HEK293T (cell line): ENCODE data around the gene ARHGEF38.

Experiments used
- CTCF ChIA-PET: fragments of 350-600 bp; formaldehyde crosslinking; extraction: SDS; loops from one replicate; lab custom pipeline; 2021; ENCODE audit warnings: antibody characterized with exemption, inconsistent platforms; lab: Yijun Ruan, JAX
- POLR2A ChIA-PET: fragments of 350-600 bp; formaldehyde crosslinking; extraction: SDS; loops from one replicate; lab custom pipeline; 2020; ENCODE audit warnings: antibody characterized with exemption, inconsistent platforms; lab: Yijun Ruan, JAX
- DNase-seq: peaks from one replicate; pipeline ENCODE4 v3.0.0; 2012; ENCODE audit warnings: mixed read lengths; ENCODE audit errors: extremely low spot score
- ARNT ChIP-seq: fragments of 450-650 bp; IDR thresholded peaks from 2 replicates; pipeline ENCODE4 v1.6.1; 2017; ENCODE audit warnings: mild to moderate bottlenecking
- BHLHE40 ChIP-seq: fragments of 450-650 bp; IDR thresholded peaks from 2 replicates; pipeline ENCODE4 v1.6.1; 2016; ENCODE audit warnings: mild to moderate bottlenecking, moderate library complexity, borderline replicate concordance
- CTBP1 ChIP-seq: fragments of 450-650 bp; IDR thresholded peaks from 2 replicates; pipeline ENCODE4 v1.6.1; 2016; ENCODE audit warnings: borderline replicate concordance
- ELF4 ChIP-seq: fragments of 450-650 bp; IDR thresholded peaks from 2 replicates; pipeline ENCODE4 v1.6.1; 2017; ENCODE audit warnings: antibody characterized with exemption
- FOXA1 ChIP-seq: fragments of 450-650 bp; IDR thresholded peaks from 2 replicates; pipeline ENCODE4 v1.6.1; 2016; ENCODE audit warnings: mild to moderate bottlenecking
- FOXK2 ChIP-seq: fragments of 450-650 bp; IDR thresholded peaks from 2 replicates; pipeline ENCODE4 v1.6.1; 2016; ENCODE audit warnings: mild to moderate bottlenecking
- FOXM1 ChIP-seq: fragments of 450-650 bp; IDR thresholded peaks from 2 replicates; pipeline ENCODE4 v1.6.1; 2017; ENCODE audit warnings: mild to moderate bottlenecking, borderline replicate concordance
- HDGF ChIP-seq: fragments of 450-650 bp; IDR thresholded peaks from 2 replicates; pipeline ENCODE4 v1.6.1; 2017; ENCODE audit warnings: antibody characterized with exemption, borderline replicate concordance
- L3MBTL2 ChIP-seq: fragments of 450-650 bp; conservative IDR thresholded peaks from 2 replicates; pipeline ENCODE4 v1.6.1; 2016; ENCODE audit warnings: mild to moderate bottlenecking
- LEF1 ChIP-seq: fragments of 450-650 bp; IDR thresholded peaks from 2 replicates; pipeline ENCODE4 v1.6.1; 2017; ENCODE audit warnings: mild to moderate bottlenecking, borderline replicate concordance
- NFRKB ChIP-seq: fragments of 450-650 bp; IDR thresholded peaks from 2 replicates; pipeline ENCODE4 v1.6.1; 2016; ENCODE audit warnings: mild to moderate bottlenecking, moderate library complexity
- SP1 ChIP-seq: fragments of 450-650 bp; IDR thresholded peaks from 2 replicates; pipeline ENCODE4 v1.6.1; 2017
- SUZ12 ChIP-seq: fragments of 450-650 bp; IDR thresholded peaks from 2 replicates; pipeline ENCODE4 v1.6.1; 2016; ENCODE audit warnings: mild to moderate bottlenecking
- TARDBP ChIP-seq: fragments of 450-650 bp; IDR thresholded peaks from 2 replicates; pipeline ENCODE4 v1.6.1; 2016
- ZNF384 ChIP-seq: fragments of 450-650 bp; IDR thresholded peaks from 2 replicates; pipeline ENCODE4 v1.6.1; 2016
- TF ChIP-seq, protein P1 (sequence below): fragments of 450-650 bp; IDR thresholded peaks from 2 replicates; pipeline ENCODE4 v1.6.1; 2016

ARHGEF38 gene

DNA sequence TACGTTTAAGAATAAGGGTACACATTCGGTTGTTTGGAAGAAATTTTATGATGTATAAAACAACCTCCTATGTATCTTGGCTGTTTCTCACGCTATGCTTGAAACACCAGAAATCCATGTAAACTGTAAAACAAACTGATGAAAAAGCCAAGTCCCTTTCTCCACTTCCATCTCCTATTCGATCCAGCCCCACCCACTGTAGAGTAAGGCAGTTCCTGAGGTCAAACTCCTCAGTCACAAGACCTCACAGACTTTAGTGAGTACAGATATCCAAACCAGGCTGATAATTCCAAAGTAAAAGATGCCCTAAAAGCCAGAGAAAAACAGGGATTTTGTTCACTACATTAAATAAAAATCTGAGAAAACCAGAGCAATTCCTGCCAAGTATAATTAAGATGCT is 45.6 kb downstream of the ARHGEF38 start:
- ChIA-PET POLR2A (no interaction called here), CTCF (no interaction called here)
- TF ChIP-seq SP1 (no peak), HDGF (no peak), NFRKB (no peak), LEF1 (no peak), ARNT (no peak), BHLHE40 (no peak), FOXK2 (no peak), L3MBTL2 (no peak), SUZ12 (no peak), ELF4 (no peak), CTBP1 (no peak), FOXM1 (no peak), FOXA1 (no peak), ZNF384 (no peak), TARDBP (no peak)
- TF ChIP-seq, protein P1, sequence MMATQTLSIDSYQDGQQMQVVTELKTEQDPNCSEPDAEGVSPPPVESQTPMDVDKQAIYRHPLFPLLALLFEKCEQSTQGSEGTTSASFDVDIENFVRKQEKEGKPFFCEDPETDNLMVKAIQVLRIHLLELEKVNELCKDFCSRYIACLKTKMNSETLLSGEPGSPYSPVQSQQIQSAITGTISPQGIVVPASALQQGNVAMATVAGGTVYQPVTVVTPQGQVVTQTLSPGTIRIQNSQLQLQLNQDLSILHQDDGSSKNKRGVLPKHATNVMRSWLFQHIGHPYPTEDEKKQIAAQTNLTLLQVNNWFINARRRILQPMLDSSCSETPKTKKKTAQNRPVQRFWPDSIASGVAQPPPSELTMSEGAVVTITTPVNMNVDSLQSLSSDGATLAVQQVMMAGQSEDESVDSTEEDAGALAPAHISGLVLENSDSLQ, result no peak
- no peak for DNase-seq

DNA sequence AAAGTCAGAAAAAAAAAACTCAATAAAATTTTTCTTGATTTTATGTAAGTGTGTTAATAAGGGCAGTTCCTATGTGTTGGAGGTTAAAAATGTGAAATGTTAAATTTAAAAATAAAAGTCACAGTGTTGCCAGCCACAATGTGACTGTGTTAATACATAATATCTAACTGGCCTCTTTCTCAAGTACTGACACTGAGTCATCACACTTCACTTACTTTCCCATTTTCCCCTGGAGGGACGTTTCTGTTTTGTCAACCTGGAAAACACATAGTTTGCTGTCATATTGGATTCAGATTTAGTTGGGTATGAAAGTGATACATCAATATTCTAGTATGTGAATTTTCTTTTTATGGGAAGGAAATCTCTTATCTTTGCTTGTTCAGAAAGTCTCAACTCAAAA is 46.4 kb downstream of the ARHGEF38 start:
- CTCF ChIA-PET, result interaction anchor here (1.6 kb wide), 1 partner anchor 68 kb away, joined by 3 read pairs; no protein-coding TSS in a partner anchor
- TF ChIP-seq ZNF384, result no peak
- no peak for TF ChIP-seq FOXM1
- no peak for TF ChIP-seq SUZ12
- no peak for TF ChIP-seq BHLHE40
- no peak for TF ChIP-seq NFRKB
- TF ChIP-seq TARDBP, result no peak
- TF ChIP-seq, protein P1, result no peak
- TF ChIP-seq HDGF, result no peak
- TF ChIP-seq ARNT, result no peak
- no peak for TF ChIP-seq LEF1
- no peak for TF ChIP-seq FOXK2
- TF ChIP-seq L3MBTL2, result no peak
- no peak for TF ChIP-seq CTBP1
- no peak for TF ChIP-seq FOXA1
- TF ChIP-seq SP1, result no peak
- no peak for TF ChIP-seq ELF4
- no peak for DNase-seq
- POLR2A ChIA-PET, result no interaction called here

DNA sequence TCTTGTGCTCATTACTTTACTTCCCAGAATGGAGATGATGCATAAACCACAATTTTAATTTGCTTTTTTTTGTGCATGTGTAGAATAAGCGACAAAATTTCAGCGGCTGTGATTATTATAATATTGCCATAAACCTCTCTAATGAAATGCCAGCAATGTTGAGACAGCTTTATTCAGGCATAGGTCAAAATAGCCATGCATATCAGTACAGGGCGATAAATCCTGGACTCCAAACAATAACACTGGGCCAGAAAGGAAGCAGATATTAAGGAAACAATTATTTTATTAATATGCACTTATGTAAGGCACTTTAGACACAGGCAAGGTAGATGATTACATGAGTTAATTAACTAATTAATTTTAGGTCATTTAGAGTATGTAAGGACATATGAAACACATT is 47.1 kb downstream of the ARHGEF38 start:
- DNase-seq, result no peak
- POLR2A ChIA-PET, result no interaction called here
- TF ChIP-seq FOXK2 (no peak), SUZ12 (no peak), HDGF (no peak), TARDBP (no peak), ARNT (no peak), SP1 (no peak), FOXA1 (no peak), L3MBTL2 (no peak)
- CTCF ChIA-PET, result interaction anchor here (1.6 kb wide), 1 partner anchor 67 kb away, joined by 3 read pairs; no protein-coding TSS in a partner anchor

DNA sequence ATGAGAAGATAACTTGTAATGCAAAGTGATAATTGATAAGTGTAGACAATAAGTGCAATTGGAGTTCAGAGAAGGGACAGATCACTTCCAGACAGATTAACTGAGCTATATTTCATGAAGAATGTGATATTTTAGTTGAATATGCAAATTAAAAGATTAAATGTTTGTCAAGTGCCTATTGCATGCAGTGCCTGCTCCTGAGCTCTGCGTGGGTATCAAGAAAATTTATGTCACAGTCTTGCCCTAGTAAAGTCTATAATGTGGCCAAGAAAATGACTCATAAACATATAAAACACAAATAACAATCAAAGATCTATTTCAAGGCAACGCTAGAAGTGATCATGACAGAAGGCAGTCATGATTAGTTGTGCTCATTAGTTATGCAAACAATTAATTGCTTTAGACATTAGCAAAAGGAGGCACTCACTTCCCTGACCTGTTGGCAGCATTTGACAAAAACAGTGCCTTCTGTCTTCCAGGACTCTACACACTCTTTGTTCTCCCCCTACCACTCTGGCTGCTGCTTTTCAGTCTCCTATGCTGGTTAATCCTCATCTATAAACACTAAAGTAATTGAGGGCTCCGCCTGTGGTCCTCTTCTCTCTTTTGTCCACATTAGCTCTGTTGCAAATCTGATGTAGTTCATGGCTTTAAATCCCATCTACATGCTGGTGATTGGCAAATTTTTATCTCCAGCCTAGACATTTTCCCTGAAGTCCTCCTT is 47.7 kb downstream of the ARHGEF38 start:
- no peak for DNase-seq
- POLR2A ChIA-PET, result no interaction called here
- TF ChIP-seq BHLHE40 (no peak), FOXM1 (no peak), ELF4 (no peak), SUZ12 (no peak), SP1 (no peak), FOXA1 (no peak), ZNF384 (no peak), NFRKB (no peak), HDGF (no peak), FOXK2 (no peak), ARNT (no peak), TARDBP (no peak), L3MBTL2 (no peak), LEF1 (no peak), CTBP1 (no peak)
- TF ChIP-seq, protein P1, result no peak
- CTCF ChIA-PET, result interaction anchor here (1.6 kb wide), 1 partner anchor 67 kb away, joined by 3 read pairs; no protein-coding TSS in a partner anchor

DNA sequence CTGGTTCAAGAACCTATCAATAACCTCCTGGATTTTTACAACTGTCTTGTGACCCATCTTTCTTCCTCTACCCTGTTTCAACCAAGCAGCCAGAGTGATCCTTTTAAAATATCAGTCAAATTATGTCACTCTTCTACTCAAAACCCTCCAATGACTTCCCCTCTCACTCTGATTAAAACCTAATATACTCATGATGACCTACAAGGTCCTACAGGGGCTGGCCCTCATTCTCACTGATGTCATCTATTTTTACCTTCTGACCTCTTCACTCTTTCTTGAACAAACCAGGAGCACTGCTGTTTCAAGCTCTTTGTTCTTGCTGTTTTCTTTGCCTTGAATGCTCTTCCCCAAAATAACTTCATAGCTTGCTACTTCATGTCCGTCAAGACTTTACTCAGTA is 48.5 kb downstream of the ARHGEF38 start:
- no peak for DNase-seq
- TF ChIP-seq HDGF, result no peak
- no peak for TF ChIP-seq FOXA1
- TF ChIP-seq L3MBTL2, result no peak
- TF ChIP-seq, protein P1, result no peak
- TF ChIP-seq FOXK2, result no peak
- TF ChIP-seq SP1, result no peak
- TF ChIP-seq ARNT, result no peak
- no peak for TF ChIP-seq TARDBP
- no peak for TF ChIP-seq SUZ12
- TF ChIP-seq ZNF384, result no peak
- no peak for TF ChIP-seq LEF1
- no peak for TF ChIP-seq CTBP1
- TF ChIP-seq ELF4, result no peak
- no peak for TF ChIP-seq NFRKB
- TF ChIP-seq FOXM1, result no peak
- TF ChIP-seq BHLHE40, result no peak
- CTCF ChIA-PET, result no interaction called here
- POLR2A ChIA-PET, result no interaction called here
